Osteoblast (primary cell): ENCODE measurements around the gene C17orf114.

ENCODE experiments used
- DNase-seq: peaks from one replicate; pipeline ENCODE4 v3.0.0; 2011; ENCODE audit warnings: low spot score, mixed read lengths; ENCODE audit not compliant: insufficient read length; ENCODE audit errors: missing footprints
- H2AFZ ChIP-seq: 2 replicates; pipeline ENCODE4 v1.6.0; 2011; ENCODE audit warnings: mild to moderate bottlenecking, low read length
- H3K27ac ChIP-seq: 2 replicates; pipeline ENCODE4 v1.5.1; 2011; ENCODE audit warnings: mild to moderate bottlenecking, low read depth, low read length, moderate library complexity
- H3K27me3 ChIP-seq: 2 replicates; pipeline ENCODE4 v1.6.0; 2012; ENCODE audit warnings: mild to moderate bottlenecking, control low read depth, inconsistent platforms, low read length, moderate library complexity; ENCODE audit not compliant: insufficient read depth
- H3K36me3 ChIP-seq: 2 replicates; pipeline ENCODE4 v1.5.1; 2011; ENCODE audit warnings: mild to moderate bottlenecking, low read length, control low read depth, moderate library complexity; ENCODE audit not compliant: insufficient read depth
- H3K4me1 ChIP-seq: 2 replicates; pipeline ENCODE4 v1.5.1; 2011; ENCODE audit warnings: mild to moderate bottlenecking, low read length, control low read depth, moderate library complexity; ENCODE audit not compliant: insufficient read depth
- H3K4me2 ChIP-seq: 2 replicates; pipeline ENCODE4 v1.6.0; 2011; ENCODE audit warnings: mild to moderate bottlenecking, low read length; ENCODE audit not compliant: insufficient read depth
- H3K4me3 ChIP-seq: fragments of 200-600 bp; sonication (generic); 3 replicates; pipeline ENCODE4 v1.5.1; 2012; ENCODE audit warnings: mild to moderate bottlenecking, low read length, inconsistent platforms; ENCODE audit not compliant: insufficient read depth
- H3K79me2 ChIP-seq: 2 replicates; pipeline ENCODE4 v1.6.0; 2012; ENCODE audit warnings: mild to moderate bottlenecking, low read length, control low read depth, inconsistent platforms; ENCODE audit not compliant: insufficient read depth
- H3K9me3 ChIP-seq: 2 replicates; pipeline ENCODE4 v1.5.1; 2011; ENCODE audit warnings: low read depth, low read length, control low read depth
- H4K20me1 ChIP-seq: 2 replicates; pipeline ENCODE4 v1.6.0; 2012; ENCODE audit warnings: mild to moderate bottlenecking, low read length, control low read depth; ENCODE audit not compliant: insufficient read depth
- CTCF ChIP-seq: IDR thresholded peaks from 2 replicates; pipeline ENCODE4 v1.5.1; 2011; ENCODE audit warnings: mild to moderate bottlenecking, low read depth, low read length, moderate library complexity; ENCODE audit errors: extremely low read depth

Gene C17orf114

GRCh38 chr17:4788159-4788806 is 13.8 kb downstream of the C17orf114 start:
- H3K79me2 ChIP-seq: no peaks in the 10 kb centered on the region
- H3K4me2 ChIP-seq: peak overlapping the region; percentile 82
- no peak for TF ChIP-seq CTCF
- peaks cover 30% of the 10 kb centered on the region for H3K4me1 ChIP-seq
- H3K27me3 ChIP-seq: peaks cover 26% of the 10 kb centered on the region
- no peaks in the 10 kb centered on the region for H4K20me1 ChIP-seq
- no peaks in the 10 kb centered on the region for H3K36me3 ChIP-seq
- H3K9me3 ChIP-seq: no peaks in the 10 kb centered on the region
- no peak overlapping the region for H3K4me3 ChIP-seq
- H3K27ac ChIP-seq: no peak overlapping the region
- H2AFZ ChIP-seq: no peak overlapping the region
- DNase-seq: peak; percentile 83

GRCh38 chr17:4786516-4786915 is 15.6 kb downstream of the C17orf114 start:
- TF ChIP-seq CTCF: no peak
- Histone ChIP-seq H3K27me3 (peaks cover 31% of the 10 kb centered on the region), H3K79me2 (no peaks in the 10 kb centered on the region), H4K20me1 (no peaks in the 10 kb centered on the region), H3K9me3 (no peaks in the 10 kb centered on the region), H3K36me3 (no peaks in the 10 kb centered on the region), H3K4me2 (peak overlapping the region; percentile 77), H3K4me1 (peaks cover 30% of the 10 kb centered on the region), H2AFZ (peak overlapping the region; percentile 78), H3K27ac (no peak overlapping the region), H3K4me3 (peak overlapping the region; percentile 62)
- peak; percentile 82 for DNase-seq

GRCh38 chr17:4786106-4786511 is 16.0 kb downstream of the C17orf114 start, which contains the start of gene VMO1:
Gene VMO1, minus strand, starts transcription at chr17:4786364. Its CDS starts 12 bp downstream, at chr17:4786352.
- Histone ChIP-seq H3K4me3 (peak within 1 kb of the TSS; percentile 64), H3K9me3 (no peaks in the 10 kb centered on the region), H3K27me3 (peaks cover 31% of the 10 kb centered on the region), H3K4me1 (peaks cover 30% of the 10 kb centered on the region), H2AFZ (peak within 1 kb of the TSS; percentile 78), H3K36me3 (no peaks in the 10 kb centered on the region), H4K20me1 (no peaks in the 10 kb centered on the region), H3K79me2 (no peaks in the 10 kb centered on the region), H3K27ac (no peak within 1 kb of the TSS), H3K4me2 (peak within 1 kb of the TSS; percentile 77)
- peak; percentile 93 for DNase-seq
- no peak for TF ChIP-seq CTCF

GRCh38 chr17:4785311-4786105 is 16.6 kb downstream of the C17orf114 start:
- Histone ChIP-seq H3K4me3 (peak overlapping the region; percentile 62), H3K79me2 (no peaks in the 10 kb centered on the region), H3K9me3 (no peaks in the 10 kb centered on the region), H3K4me2 (peak overlapping the region; percentile 77), H4K20me1 (no peaks in the 10 kb centered on the region), H2AFZ (peak overlapping the region; percentile 78), H3K27me3 (peaks cover 32% of the 10 kb centered on the region), H3K4me1 (peaks cover 28% of the 10 kb centered on the region), H3K36me3 (no peaks in the 10 kb centered on the region), H3K27ac (no peak overlapping the region)
- no peak for TF ChIP-seq CTCF
- no peak for DNase-seq
